Glutamatergic neuron (in vitro differentiated cells): Measurements from ENCODE around the gene THSD4. TPM values are rescaled to one million over a fixed set of nuclear protein-coding genes. Genes with fewer than 3 reads are reported as not detected.

Experiments
- DNase-seq: peaks from one replicate; pipeline ENCODE4 v3.0.0; 2022
- H3K27ac Mint-ChIP-seq: one replicate; pipeline ENCODE4 v1.8.0; 2020; ENCODE audit warnings: mild to moderate bottlenecking, mixed read lengths, inconsistent platforms; ENCODE audit not compliant: unreplicated experiment
- H3K27me3 Mint-ChIP-seq: one replicate; pipeline ENCODE4 v1.8.0; 2020; ENCODE audit warnings: mild to moderate bottlenecking, moderate library complexity, mixed read lengths, inconsistent platforms; ENCODE audit not compliant: unreplicated experiment
- H3K36me3 Mint-ChIP-seq: one replicate; pipeline ENCODE4 v1.8.0; 2020; ENCODE audit warnings: mild to moderate bottlenecking, mixed read lengths, inconsistent platforms; ENCODE audit not compliant: unreplicated experiment
- H3K4me1 Mint-ChIP-seq: one replicate; pipeline ENCODE4 v1.8.0; 2020; ENCODE audit warnings: mild to moderate bottlenecking, low read depth, mixed read lengths, inconsistent platforms; ENCODE audit not compliant: unreplicated experiment
- H3K4me3 Mint-ChIP-seq: one replicate; pipeline ENCODE4 v1.8.0; 2020; ENCODE audit warnings: mild to moderate bottlenecking, mixed read lengths, inconsistent platforms; ENCODE audit not compliant: unreplicated experiment
- H3K9me3 Mint-ChIP-seq: one replicate; pipeline ENCODE4 v1.8.0; 2020; ENCODE audit warnings: mild to moderate bottlenecking, moderate library complexity, mixed read lengths, inconsistent platforms; ENCODE audit not compliant: unreplicated experiment
- long read RNA-seq: library from polyadenylated mRNA; unstranded; transcript quantifications from one replicate; pipeline ENCODE4 v2.0.0, GENCODE V29; 2020; ENCODE audit not compliant: unreplicated experiment
- total RNA-seq: library from RNA; stranded (reverse); fragmentation: NEBNext Ultra II Directional; extraction: Animal tissue kit (Norgen Biotek cat#: 25700); gene quantifications from one replicate; pipeline ENCODE4 v1.2.1, GENCODE V29; 2021; ENCODE audit not compliant: unreplicated experiment
- TF ChIP-seq, protein P1 (sequence below): fragments of 200-600 bp; sonication (generic); IDR thresholded peaks from one replicate; pipeline ENCODE4 v1.5.0; 2021; ENCODE audit not compliant: partially characterized antibody, unreplicated experiment

Gene THSD4
- total RNA-seq = 12.3 TPM
- long read RNA-seq, partial matches to known transcripts = 3 of 6 reads
- long read RNA-seq, other reads (novel, unspliced or antisense) = 3 of 6 reads

DNA sequence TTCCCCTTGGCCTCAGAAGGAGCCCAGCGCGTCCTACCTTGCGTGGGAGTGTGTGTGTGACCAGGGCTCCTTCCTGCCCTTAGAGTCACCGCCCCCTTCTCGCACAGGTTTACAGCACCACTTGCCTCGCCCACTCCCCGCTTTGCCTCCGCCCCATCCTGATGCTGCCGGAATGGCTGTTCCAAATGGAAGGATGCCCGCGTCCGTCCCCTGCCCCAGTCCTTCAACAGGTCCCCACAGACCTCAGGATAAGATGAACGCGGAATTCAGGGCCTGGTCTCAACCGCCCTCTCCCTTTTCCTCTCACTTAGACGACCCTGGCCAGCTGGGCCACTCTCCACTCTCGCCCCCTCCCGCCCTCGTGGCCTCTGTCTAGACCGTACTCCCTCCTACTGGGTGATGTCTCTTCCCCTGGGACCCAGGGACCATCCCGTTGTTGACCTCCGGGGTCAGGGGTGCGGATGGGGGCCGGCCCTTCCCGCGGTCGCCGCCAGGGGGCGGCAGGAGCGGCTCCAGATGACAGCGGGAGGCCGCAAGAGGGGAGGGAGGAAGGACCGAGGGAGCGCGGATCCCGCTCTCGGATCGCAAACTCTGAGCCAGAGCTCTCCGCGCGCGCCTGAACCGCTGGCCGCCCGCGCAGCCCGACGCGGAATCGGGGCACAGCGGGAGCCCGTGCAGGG lies at the start of gene THSD4:
Gene THSD4 (plus strand): TSS at position 585 of the 680 bp plus-strand sequence.
- Mint-ChIP-seq H3K4me3 (peak within 1 kb of the TSS; percentile 83), H3K27ac (no peak within 1 kb of the TSS), H3K36me3 (no peaks in the 10 kb centered on the region), H3K27me3 (peaks cover 6% of the 10 kb centered on the region), H3K4me1 (peaks cover 7% of the 10 kb centered on the region), H3K9me3 (peaks cover 3% of the 10 kb centered on the region)
- DNase-seq = peak; percentile 91
- TF ChIP-seq, protein P1, sequence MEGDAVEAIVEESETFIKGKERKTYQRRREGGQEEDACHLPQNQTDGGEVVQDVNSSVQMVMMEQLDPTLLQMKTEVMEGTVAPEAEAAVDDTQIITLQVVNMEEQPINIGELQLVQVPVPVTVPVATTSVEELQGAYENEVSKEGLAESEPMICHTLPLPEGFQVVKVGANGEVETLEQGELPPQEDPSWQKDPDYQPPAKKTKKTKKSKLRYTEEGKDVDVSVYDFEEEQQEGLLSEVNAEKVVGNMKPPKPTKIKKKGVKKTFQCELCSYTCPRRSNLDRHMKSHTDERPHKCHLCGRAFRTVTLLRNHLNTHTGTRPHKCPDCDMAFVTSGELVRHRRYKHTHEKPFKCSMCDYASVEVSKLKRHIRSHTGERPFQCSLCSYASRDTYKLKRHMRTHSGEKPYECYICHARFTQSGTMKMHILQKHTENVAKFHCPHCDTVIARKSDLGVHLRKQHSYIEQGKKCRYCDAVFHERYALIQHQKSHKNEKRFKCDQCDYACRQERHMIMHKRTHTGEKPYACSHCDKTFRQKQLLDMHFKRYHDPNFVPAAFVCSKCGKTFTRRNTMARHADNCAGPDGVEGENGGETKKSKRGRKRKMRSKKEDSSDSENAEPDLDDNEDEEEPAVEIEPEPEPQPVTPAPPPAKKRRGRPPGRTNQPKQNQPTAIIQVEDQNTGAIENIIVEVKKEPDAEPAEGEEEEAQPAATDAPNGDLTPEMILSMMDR = peak; percentile 100

DNA sequence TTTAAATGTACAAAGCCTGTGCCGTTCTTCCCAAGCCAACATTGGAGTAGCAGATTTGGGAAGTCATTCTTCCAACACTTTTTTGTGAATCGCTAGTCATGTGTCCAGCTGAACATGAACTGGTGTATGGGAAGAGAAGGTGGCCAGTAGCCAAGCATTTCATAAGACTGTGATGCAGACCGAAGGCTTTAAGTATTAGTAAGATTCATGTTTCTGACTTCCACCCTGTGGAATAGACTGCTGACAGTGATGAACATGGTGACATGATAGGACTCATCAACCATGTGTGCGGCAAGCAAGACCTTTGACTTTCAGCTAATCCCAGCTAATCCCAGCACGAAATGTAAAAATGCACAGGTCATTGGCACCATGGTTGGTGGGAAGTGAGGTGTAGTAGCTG lies 48.3 kb upstream of the THSD4 start:
- H3K27ac Mint-ChIP-seq = no peak overlapping the region
- H3K4me3 Mint-ChIP-seq = no peak overlapping the region
- no peaks in the 10 kb centered on the region for H3K9me3 Mint-ChIP-seq

DNA sequence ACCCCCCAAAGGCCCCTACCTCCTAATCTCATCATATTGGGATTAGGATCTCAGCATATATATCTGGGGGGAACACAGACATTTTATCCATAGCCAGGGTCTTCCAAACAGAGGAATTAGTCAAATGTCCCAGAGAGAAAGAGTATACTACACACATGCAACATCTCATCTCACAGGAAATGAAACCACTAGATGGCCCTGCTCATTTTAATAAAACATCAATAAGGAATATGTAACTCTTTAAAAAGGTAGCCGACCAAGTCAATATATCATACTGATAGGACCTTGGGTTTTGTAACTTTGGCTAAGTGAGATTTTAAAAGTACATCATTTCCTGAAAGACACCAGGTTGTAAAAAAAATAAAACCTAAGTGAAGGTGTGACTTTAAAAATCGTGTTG lies 45.6 kb upstream of the THSD4 start:
- Mint-ChIP-seq H3K4me3 (no peak overlapping the region), H3K9me3 (no peaks in the 10 kb centered on the region), H3K4me1 (no peaks in the 10 kb centered on the region), H3K27ac (no peak overlapping the region), H3K27me3 (no peaks in the 10 kb centered on the region), H3K36me3 (no peaks in the 10 kb centered on the region)
- no peak for DNase-seq
- TF ChIP-seq, protein P1 = no peak

More for the DNA sequence above, 48.3 kb upstream of the THSD4 start:
- Mint-ChIP-seq H3K4me1 (no peaks in the 10 kb centered on the region), H3K27me3 (no peaks in the 10 kb centered on the region), H3K36me3 (no peaks in the 10 kb centered on the region)
- TF ChIP-seq, protein P1 = no peak
- DNase-seq = no peak

DNA sequence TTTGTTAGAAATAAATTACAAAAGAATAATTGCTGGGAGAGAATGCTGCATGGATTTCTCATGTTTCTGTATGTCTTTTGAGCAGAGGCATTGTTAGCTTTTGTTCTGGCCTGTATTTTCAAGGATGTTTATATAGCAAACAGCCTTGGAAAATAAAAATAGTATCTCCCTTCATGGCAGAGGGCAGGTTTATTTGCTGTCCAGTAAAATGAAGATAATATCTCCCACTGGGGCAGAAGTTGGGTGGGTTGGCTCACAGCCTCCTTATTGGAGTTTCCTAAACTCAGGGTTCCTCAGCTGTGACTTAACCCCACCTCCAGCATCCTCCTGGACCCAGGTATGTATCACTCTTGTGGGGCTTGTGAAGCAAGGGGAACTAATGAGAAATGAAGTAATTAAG lies 43.7 kb upstream of the THSD4 start:
- no peak overlapping the region for H3K27ac Mint-ChIP-seq
- no peak overlapping the region for H3K4me3 Mint-ChIP-seq
- no peak for DNase-seq
- H3K4me1 Mint-ChIP-seq = no peaks in the 10 kb centered on the region
- no peaks in the 10 kb centered on the region for H3K9me3 Mint-ChIP-seq
- H3K27me3 Mint-ChIP-seq = no peaks in the 10 kb centered on the region
- TF ChIP-seq, protein P1 = no peak
- no peaks in the 10 kb centered on the region for H3K36me3 Mint-ChIP-seq

DNA sequence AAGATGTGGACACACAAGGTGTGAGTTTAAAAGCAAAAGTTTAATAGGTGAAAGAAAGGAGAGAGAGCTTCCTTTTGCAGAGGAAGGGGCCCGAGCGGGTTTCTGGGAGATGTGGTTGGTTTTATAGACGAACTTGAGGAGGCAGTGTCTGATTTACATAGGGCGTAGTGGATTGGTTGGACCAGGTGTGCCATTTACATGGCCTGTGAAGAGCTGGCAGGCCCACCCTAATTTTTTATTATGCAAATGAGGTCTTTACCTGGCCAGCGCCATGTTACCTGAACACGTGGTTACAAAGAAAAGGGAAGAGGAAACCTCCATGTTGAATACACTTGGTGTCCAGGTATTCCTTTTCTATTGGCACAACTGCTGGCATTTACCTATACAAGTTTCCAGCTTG lies 42.8 kb upstream of the THSD4 start:
- no peaks in the 10 kb centered on the region for H3K36me3 Mint-ChIP-seq
- no peak overlapping the region for H3K4me3 Mint-ChIP-seq
- DNase-seq = no peak
- H3K27me3 Mint-ChIP-seq = no peaks in the 10 kb centered on the region
- no peaks in the 10 kb centered on the region for H3K9me3 Mint-ChIP-seq
- H3K4me1 Mint-ChIP-seq = no peaks in the 10 kb centered on the region
- TF ChIP-seq, protein P1 = no peak
- H3K27ac Mint-ChIP-seq = no peak overlapping the region
